GM18867 (cell line): ENCODE data around the gene SLC44A2.
A peak's percentile ranks its signal among the peaks of the same experiment; 100 is the strongest.

Experiments used
- ATAC-seq: cut with Tn5 transposase; IDR thresholded peaks from one replicate; pipeline ENCODE4 v1.9.1; 2021; ENCODE audit warnings: mild to moderate bottlenecking, moderate library complexity; ENCODE audit not compliant: unreplicated experiment

Gene SLC44A2

GRCh38 chr19:10615429-10616023 is 9.8 kb upstream of the SLC44A2 start:
- no peak for ATAC-seq

- no peak for ATAC-seq
Measured at GRCh38 chr19:10617409-10618121, 7.8 kb upstream of the SLC44A2 start.

- no peak for ATAC-seq
Measured at GRCh38 chr19:10618846-10619245, 6.5 kb upstream of the SLC44A2 start.

DNA sequence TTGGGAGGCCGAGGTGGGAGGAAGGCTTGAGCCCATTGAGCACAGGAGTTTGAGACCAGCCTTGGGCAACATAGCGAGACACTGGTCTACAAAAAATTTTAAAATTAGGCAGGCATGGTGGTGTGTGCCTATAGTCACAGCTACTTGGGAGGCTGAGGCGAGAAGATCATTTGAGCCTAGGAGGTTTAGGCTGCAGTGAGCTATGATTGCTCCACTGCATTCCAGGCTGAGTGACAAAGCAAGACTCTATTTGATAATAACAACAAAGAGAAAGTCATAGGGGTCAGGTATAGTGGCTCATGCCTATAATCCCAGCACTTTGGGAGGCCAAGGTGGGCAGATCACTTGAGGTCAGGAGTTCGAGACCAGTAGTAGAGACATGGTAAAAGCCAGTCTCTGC is 4.6 kb upstream of the SLC44A2 start:
- ATAC-seq = no peak

- ATAC-seq = no peak
Measured at GRCh38 chr19:10621966-10622365, 3.4 kb upstream of the SLC44A2 start.

DNA sequence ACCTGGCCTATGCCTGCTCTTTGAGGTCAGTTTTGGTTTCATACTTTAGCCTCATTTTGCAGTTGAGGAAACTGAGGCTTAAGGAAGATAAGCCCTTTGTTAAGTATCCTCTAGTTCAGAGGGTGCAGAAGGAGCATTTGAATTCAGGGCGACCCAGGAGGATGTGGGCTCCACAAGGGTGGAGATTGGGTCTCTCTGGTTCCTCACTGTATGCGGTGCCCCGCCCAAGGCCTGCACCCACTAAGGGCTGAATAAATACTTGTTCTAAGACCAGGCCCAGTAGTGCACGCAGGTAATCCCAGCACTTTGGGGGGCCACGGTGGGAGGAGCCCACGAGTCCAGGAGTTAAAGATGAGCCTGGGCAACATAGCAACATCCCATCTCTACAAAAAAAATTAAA is 768 bp upstream of the SLC44A2 start:
- no peak for ATAC-seq

DNA sequence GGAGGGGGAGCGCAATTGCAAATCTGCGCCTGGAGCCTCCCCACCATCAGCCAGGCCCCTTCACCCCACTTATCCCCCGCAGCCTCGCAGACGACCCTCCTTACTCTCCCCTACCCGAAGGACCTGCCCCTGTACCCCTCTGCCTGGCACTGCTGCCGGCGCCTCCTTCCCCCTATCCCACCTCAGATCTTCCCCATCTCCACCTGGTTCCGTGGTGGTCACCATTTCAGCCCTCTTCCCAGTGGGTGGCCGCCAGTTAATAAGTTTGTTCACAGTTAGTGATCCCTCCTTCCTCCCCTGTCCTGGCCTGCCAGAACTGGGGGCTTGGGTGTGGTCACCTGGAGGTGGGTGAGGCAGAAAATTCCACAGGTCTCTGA is 397 bp downstream of the SLC44A2 start:
- ATAC-seq = no peak

DNA sequence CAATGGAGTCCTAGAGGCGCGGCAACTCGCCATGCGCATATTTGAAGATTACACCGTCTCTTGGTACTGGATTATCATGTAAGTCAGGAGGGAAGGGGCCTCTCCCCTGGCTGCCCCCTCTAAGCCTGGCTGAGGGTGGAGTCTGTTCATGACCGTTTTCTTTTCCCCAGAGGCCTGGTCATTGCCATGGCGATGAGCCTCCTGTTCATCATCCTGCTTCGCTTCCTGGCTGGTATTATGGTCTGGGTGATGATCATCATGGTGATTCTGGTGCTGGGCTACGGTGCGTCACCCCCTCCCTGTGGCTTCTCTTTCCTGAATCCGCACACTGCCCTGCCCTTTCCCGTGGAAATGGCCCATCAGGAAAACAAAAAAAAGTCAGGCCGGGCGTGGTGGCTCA is 6.5 kb downstream of the SLC44A2 start:
- ATAC-seq = no peak

GRCh38 chr19:10634430-10634829 is 9.1 kb downstream of the SLC44A2 start:
- ATAC-seq = no peak

GRCh38 chr19:10634963-10635362 is 9.6 kb downstream of the SLC44A2 start:
- ATAC-seq = no peak

- ATAC-seq = no peak
Measured at GRCh38 chr19:10636304-10636972, 11.1 kb downstream of the SLC44A2 start.

- ATAC-seq = no peak
Measured at GRCh38 chr19:10637894-10638293, 12.5 kb downstream of the SLC44A2 start.

DNA sequence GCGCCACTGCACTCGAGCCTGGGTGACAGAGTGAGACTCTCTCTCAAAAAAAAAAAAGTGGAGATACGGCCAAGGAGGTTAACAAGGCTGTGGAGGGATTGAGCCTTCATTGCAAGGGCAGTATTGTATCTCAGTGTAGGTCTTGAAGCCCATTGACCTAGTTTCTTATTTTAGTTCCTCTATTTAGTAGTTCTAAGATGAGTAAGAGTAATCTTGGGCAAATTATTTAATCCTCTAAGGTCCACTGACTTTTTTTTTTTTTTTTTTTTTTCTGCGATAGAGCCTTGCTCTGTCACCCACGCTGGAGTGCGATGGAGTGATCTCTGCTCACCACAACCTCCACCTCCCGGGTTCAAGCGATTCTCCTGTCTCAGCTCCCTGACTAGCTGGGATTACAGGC is 14.5 kb downstream of the SLC44A2 start:
- ATAC-seq = peak; percentile 56

GRCh38 chr19:10640361-10640760 is 15.0 kb downstream of the SLC44A2 start:
- ATAC-seq = no peak

GRCh38 chr19:10641248-10641647 is 15.9 kb downstream of the SLC44A2 start:
- ATAC-seq = no peak

DNA sequence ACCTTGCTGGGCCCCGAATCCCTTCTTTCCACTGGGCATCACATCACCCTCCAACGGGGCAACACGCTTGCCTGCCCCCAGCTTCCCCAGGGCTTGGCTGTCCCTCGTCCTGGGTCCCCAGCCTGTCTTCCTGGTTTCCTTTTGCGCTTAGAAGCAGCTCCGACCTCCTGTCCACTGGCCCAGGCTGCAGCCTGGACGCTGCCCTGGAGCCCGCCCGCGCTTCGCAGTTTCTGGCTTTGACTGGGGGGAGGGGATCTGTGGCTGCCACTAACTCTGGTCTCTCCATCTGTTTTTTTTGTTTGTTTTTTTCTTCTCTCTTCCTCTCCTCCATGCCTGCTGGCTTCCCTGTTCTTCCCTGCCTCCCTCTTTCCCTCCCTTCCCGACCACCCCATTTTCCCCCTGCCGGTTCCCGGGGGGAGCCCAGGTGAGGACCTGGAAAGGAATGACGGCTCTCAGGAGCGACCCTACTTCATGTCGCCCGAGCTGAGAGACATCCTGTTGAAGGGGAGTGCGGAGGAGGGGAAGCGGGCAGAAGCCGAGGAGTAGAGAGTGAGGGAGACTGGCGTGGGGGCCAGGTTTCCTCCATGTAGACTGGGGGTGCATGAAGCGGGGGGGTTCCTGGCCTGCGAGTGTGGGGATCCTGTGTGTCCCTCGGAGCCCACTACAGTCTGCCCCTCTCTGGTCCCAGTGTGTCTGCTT is 17.3 kb downstream of the SLC44A2 start:
- ATAC-seq = no peak

DNA sequence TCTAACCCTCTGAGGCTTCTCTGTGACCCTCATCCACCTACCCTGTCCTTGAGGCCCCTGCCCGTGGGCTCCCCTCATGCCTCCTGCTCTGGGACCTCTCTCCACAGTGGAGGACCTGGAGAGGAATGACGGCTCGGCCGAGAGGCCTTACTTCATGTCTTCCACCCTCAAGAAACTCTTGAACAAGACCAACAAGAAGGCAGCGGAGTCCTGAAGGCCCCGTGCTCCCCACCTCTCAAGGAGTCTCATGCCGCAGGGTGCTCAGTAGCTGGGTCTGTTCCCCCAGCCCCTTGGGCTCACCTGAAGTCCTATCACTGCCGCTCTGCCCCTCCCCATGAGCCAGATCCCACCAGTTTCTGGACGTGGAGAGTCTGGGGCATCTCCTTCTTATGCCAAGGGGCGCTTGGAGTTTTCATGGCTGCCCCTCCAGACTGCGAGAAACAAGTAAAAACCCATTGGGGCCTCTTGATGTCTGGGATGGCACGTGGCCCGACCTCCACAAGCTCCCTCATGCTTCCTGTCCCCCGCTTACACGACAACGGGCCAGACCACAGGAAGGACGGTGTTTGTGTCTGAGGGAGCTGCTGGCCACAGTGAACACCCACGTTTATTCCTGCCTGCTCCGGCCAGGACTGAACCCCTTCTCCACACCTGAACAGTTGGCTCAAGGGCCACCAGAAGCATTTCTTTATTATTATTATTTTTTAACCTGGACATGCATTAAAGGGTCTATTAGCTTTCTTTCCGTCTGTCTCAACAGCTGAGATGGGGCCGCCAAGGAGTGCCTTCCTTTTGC is 18.0 kb downstream of the SLC44A2 start:
- no peak for ATAC-seq

DNA sequence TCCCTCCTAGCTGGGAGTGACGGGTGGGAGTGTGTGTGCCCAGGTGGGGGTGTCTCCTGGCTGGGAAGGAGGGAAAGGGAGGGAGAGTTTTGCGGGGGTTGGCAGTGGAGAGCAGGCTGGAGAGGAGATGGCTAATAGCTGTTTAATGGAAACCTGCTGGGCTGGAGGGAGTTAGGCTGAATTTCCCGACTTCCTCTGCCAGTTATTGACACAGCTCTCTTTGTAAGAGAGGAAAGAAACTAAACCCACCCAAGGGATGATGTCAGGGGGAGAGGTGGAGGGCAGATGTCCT is 18.6 kb downstream of the SLC44A2 start:
- ATAC-seq = no peak

GRCh38 chr19:10644260-10645007 is 19.1 kb downstream of the SLC44A2 start:
- ATAC-seq = no peak

DNA sequence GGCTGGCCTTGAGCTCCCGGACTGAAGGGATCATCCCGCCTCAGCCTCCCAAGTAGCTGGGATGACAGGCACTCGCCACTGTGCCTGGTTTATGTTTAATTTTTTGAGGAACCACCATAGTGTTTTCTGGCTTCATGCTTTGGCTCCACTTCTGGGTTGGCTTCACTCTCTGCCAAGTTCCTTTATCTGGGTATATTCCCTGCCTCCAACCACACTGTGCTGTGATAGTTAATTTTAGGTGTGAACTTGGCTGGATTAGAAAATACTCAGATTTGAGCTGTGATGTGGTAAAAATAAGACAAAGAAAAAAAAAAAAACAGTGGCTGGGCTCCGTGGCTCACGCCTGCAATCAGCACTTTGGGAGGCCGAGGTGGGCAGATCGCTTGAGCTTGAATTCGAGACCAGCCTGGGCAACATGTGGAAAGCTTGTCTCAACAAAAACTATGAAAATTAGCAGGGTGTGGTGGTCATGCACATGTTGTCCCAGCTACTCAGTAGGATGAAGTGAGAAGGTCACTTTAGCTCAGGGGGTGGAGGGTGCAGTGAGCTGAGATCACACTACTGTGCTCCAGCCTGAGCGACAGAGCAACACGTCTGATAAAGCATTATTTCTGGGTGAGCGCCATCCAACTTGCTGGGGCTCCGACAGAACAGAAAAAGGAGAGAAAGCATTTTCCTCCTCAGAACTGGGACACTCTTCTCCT is 21.3 kb downstream of the SLC44A2 start:
- no peak for ATAC-seq
